WTC11 (cell line): ENCODE data around the gene ARV1. TPM values are rescaled to one million over a fixed set of nuclear protein-coding genes. Genes with fewer than 3 reads are reported as not detected.

Experiments
- ATAC-seq: fragments of 200-7000 bp; cut with Tn5 transposase; 2 replicates; pipeline ENCODE4 v1.10.0; 2021; ENCODE audit warnings: mild to moderate bottlenecking, moderate library complexity
- CTCF ChIA-PET: fragments of 300-600 bp; sonication (Branson Sonifier 250); formaldehyde crosslinking; loops from one replicate; lab custom pipeline; 2021; ENCODE audit warnings: antibody characterized with exemption; lab: Charles Lee
- POLR2A ChIA-PET: fragments of 350-600 bp; sonication (Branson Sonifier 250); formaldehyde crosslinking; loops from one replicate; lab custom pipeline; 2021; ENCODE audit warnings: antibody characterized with exemption; lab: Charles Lee
- DNase-seq: peaks from one replicate; pipeline ENCODE4 v3.0.0; 2021; ENCODE audit warnings: low spot score
- H3K27ac Mint-ChIP-seq: 2 replicates; pipeline ENCODE4 v1.8.0; 2021; ENCODE audit warnings: mixed read lengths
- H3K27me3 Mint-ChIP-seq: 2 replicates; pipeline ENCODE4 v1.8.0; 2021; ENCODE audit warnings: low read depth, mild to moderate bottlenecking, moderate library complexity, mixed read lengths
- H3K36me3 Mint-ChIP-seq: 2 replicates; pipeline ENCODE4 v1.8.0; 2021; ENCODE audit warnings: mixed read lengths
- H3K4me1 Mint-ChIP-seq: 2 replicates; pipeline ENCODE4 v1.8.0; 2022; ENCODE audit warnings: mixed read lengths
- H3K4me3 Mint-ChIP-seq: 2 replicates; pipeline ENCODE4 v1.8.0; 2021; ENCODE audit warnings: mild to moderate bottlenecking, moderate library complexity, mixed read lengths
- H3K9me3 Mint-ChIP-seq: 2 replicates; pipeline ENCODE4 v1.8.0; 2021; ENCODE audit warnings: mixed read lengths
- CREB1 ChIP-seq: sonication (generic); formaldehyde crosslinking; IDR thresholded peaks from 2 replicates; pipeline ENCODE4 v1.8.0; 2023; ENCODE audit warnings: mild to moderate bottlenecking, missing genetic modification reagents
- EMX1 ChIP-seq: fragments of 250-450 bp; sonication (Bioruptor Pico); IDR thresholded peaks from 2 replicates; pipeline ENCODE4 v1.8.0; 2021; ENCODE audit warnings: mild to moderate bottlenecking
- FOXP4 ChIP-seq: sonication (generic); formaldehyde crosslinking; IDR thresholded peaks from 2 replicates; pipeline ENCODE4 v1.8.0; 2022; ENCODE audit warnings: mild to moderate bottlenecking, missing genetic modification reagents
- HMGXB4 ChIP-seq: sonication (generic); formaldehyde crosslinking; IDR thresholded peaks from 2 replicates; pipeline ENCODE4 v1.8.1; 2023; ENCODE audit warnings: mild to moderate bottlenecking, moderate library complexity, missing genetic modification reagents
- JAZF1 ChIP-seq: fragments of 250-450 bp; sonication (Bioruptor Pico); IDR thresholded peaks from 2 replicates; pipeline ENCODE4 v1.9.0; 2021; ENCODE audit warnings: moderate library complexity, mild to moderate bottlenecking, inconsistent platforms
- MXD4 ChIP-seq: fragments of 250-450 bp; sonication (Bioruptor Pico); IDR thresholded peaks from 2 replicates; pipeline ENCODE4 v1.8.0; 2021; ENCODE audit warnings: mild to moderate bottlenecking, moderate library complexity, borderline replicate concordance
- NR2C2 ChIP-seq: sonication (generic); formaldehyde crosslinking; IDR thresholded peaks from 2 replicates; pipeline ENCODE4 v1.8.0; 2022; ENCODE audit warnings: mild to moderate bottlenecking, missing genetic modification reagents
- PREB ChIP-seq: sonication (generic); formaldehyde crosslinking; IDR thresholded peaks from 2 replicates; pipeline ENCODE4 v1.8.1; 2022; ENCODE audit warnings: mild to moderate bottlenecking, missing genetic modification reagents, moderate library complexity, borderline replicate concordance
- SMAD3 ChIP-seq: sonication (generic); formaldehyde crosslinking; IDR thresholded peaks from 2 replicates; pipeline ENCODE4 v1.8.0; 2022; ENCODE audit warnings: missing genetic modification reagents, mild to moderate bottlenecking, borderline replicate concordance
- SP1 ChIP-seq: sonication (generic); formaldehyde crosslinking; conservative IDR thresholded peaks from 2 replicates; pipeline ENCODE4 v1.8.1; 2022; ENCODE audit warnings: missing genetic modification reagents
- USF2 ChIP-seq: sonication (generic); formaldehyde crosslinking; IDR thresholded peaks from 2 replicates; pipeline ENCODE4 v1.8.1; 2023; ENCODE audit warnings: mild to moderate bottlenecking, missing genetic modification reagents, moderate library complexity
- ZNF281 ChIP-seq: sonication (generic); formaldehyde crosslinking; IDR thresholded peaks from 2 replicates; pipeline ENCODE4 v1.8.0; 2023; ENCODE audit warnings: mild to moderate bottlenecking, missing genetic modification reagents
- ZNF671 ChIP-seq: fragments of 250-450 bp; sonication (Bioruptor Pico); IDR thresholded peaks from 2 replicates; pipeline ENCODE4 v1.8.0; 2021; ENCODE audit warnings: mild to moderate bottlenecking
- total RNA-seq: library from RNA; stranded (reverse); gene quantifications from 3 replicates; pipeline ENCODE4 v1.2.3, GENCODE V29; 2021

Gene ARV1
- total RNA-seq, 1 experiment from 2014 or later, result 9.1 TPM

- no peak for TF ChIP-seq ZNF671
- TF ChIP-seq FOXP4 (CRISPR knock-in tag), result no peak
Measured at GRCh38 chr1:230964896-230965295, 14.0 kb upstream of the ARV1 start (continued).

GRCh38 chr1:230965535-230965934 is 13.4 kb upstream of the ARV1 start:
- H3K36me3 Mint-ChIP-seq, result no peaks in the 10 kb centered on the region
- H3K27me3 Mint-ChIP-seq, result peaks cover 12% of the 10 kb centered on the region
- CTCF ChIA-PET, result no interaction called here
- ATAC-seq, result no peak
- H3K4me1 Mint-ChIP-seq, result no peaks in the 10 kb centered on the region
- no peaks in the 10 kb centered on the region for H3K9me3 Mint-ChIP-seq
- TF ChIP-seq SP1 (CRISPR knock-in tag) (no peak), SMAD3 (CRISPR knock-in tag) (no peak)
- TF ChIP-seq, all 79 proteins: peak for 0
- DNase-seq, result no peak
- Mint-ChIP-seq H3K4me3 (no peak overlapping the region), H3K27ac (no peak overlapping the region)
- POLR2A ChIA-PET, result no interaction called here

GRCh38 chr1:230966358-230966873 is 12.5 kb upstream of the ARV1 start:
- POLR2A ChIA-PET, result no interaction called here
- no peak overlapping the region for H3K4me3 Mint-ChIP-seq
- ATAC-seq (no peak), DNase-seq (no peak)
- no peaks in the 10 kb centered on the region for H3K36me3 Mint-ChIP-seq
- H3K4me1 Mint-ChIP-seq, result no peaks in the 10 kb centered on the region
- no peaks in the 10 kb centered on the region for H3K9me3 Mint-ChIP-seq
- TF ChIP-seq NR2C2, result no peak
- TF ChIP-seq JAZF1 (CRISPR knock-in tag), result no peak
- no peak for TF ChIP-seq PREB (CRISPR knock-in tag)
- TF ChIP-seq ZNF281, result no peak
- no peak for TF ChIP-seq USF2 (CRISPR knock-in tag)
- TF ChIP-seq HMGXB4 (CRISPR knock-in tag), result no peak
- no peak for TF ChIP-seq EMX1
- TF ChIP-seq CREB1 (CRISPR knock-in tag), result no peak
- no peak for TF ChIP-seq MXD4 (CRISPR knock-in tag)
- CTCF ChIA-PET, result no interaction called here
- H3K27ac Mint-ChIP-seq, result no peak overlapping the region
- peaks cover 13% of the 10 kb centered on the region for H3K27me3 Mint-ChIP-seq
